ENCODE data around the gene ANO4. TPM values are rescaled to one million over a fixed set of nuclear protein-coding genes. Genes with fewer than 3 reads are reported as not detected.
A peak's percentile ranks its signal among the peaks of the same experiment; 100 is the strongest.

Gene ANO4
- total and polyA plus RNA-seq, 2 of the 8 experiments (the other 6 are each of a cell fraction or from before 2014, with no cell fraction given): 1.1 to 3.4 TPM

GRCh38 chr12:100987552-100988521, 193.3 kb downstream of the ANO4 start:
- peak overlapping the region; percentile 41 for H4K5ac ChIP-seq (ENCODE audit: insufficient read length, low read depth, low read length)
- no peak overlapping the region for H3K14ac ChIP-seq (ENCODE audit: insufficient read length)
- H3K4ac ChIP-seq (replicated peaks; ENCODE audit: insufficient read length, low read depth, low read length): no peak overlapping the region
- no peaks in the 10 kb centered on the region for H3K27me3 ChIP-seq (replicated peaks in 1 of 4; ENCODE audit: control insufficient read depth in 3 of 4, extremely low read depth in 1 of 4, insufficient read depth in 3 of 4, low read length in 3 of 4)
- H3K27ac ChIP-seq (ENCODE audit: low read depth, low read length): peak overlapping the region; percentile 57; the same call in 1 of the 2 replicates
- peaks cover 5 to 14% (median 12%) of the 10 kb centered on the region in 4 experiments; a peak in 6 of 7 replicates for H3K4me1 ChIP-seq (replicated peaks in 1 of 4; ENCODE audit: control insufficient read depth in 3 of 4, insufficient read depth in 4 of 4, low read length in 3 of 4)
- peak overlapping the region; percentile 28 for H2BK120ac ChIP-seq (replicated peaks; ENCODE audit: low read depth, low read length)
- POLR2A ChIA-PET (ENCODE audit: partially characterized antibody): interaction anchor here (1.0 kb wide), 1 partner anchor 33 kb away, joined by 4 read pairs; no protein-coding TSS in a partner anchor
- no peaks in the 10 kb centered on the region; a peak in 1 of 4 replicates for H3K9me3 ChIP-seq (ENCODE audit: insufficient read depth in 2 of 2, low read depth in 1 of 2, low read length in 1 of 2)
- H3K36me3 ChIP-seq (ENCODE audit: control insufficient read depth in 2 of 4, insufficient read depth in 4 of 4, low read length in 3 of 4): no peaks in the 10 kb centered on the region
- H2BK5ac ChIP-seq (ENCODE audit: low read depth, low read length): peak overlapping the region; percentile 26
- peak overlapping the region; percentile 89 for H2BK12ac ChIP-seq (ENCODE audit: low read depth, low read length)
- H3K23me2 ChIP-seq (ENCODE audit: low read depth, low read length): peaks cover 5% of the 10 kb centered on the region
- CTCF ChIA-PET (ENCODE audit: partially characterized antibody): interaction anchor here (0.6 to 2.3 kb wide), 6 partner anchors 10 to 161 kb away, joined by 3 to 9 read pairs (median 6); no protein-coding TSS in a partner anchor
- peak; percentile 87 for FAIRE-seq
- peak overlapping the region; percentile 2 for H2AK5ac ChIP-seq (ENCODE audit: low read depth, low read length)
- 0 out of 2 replicates have a peak overlapping the region, but pooled peaks have one; percentile 46 for H2AFZ ChIP-seq (ENCODE audit: low read length)
- DNase-seq (ENCODE audit: low read depth in 1 of 2, low spot score in 2 of 2): peak in 1 of 2 experiments; percentile 55
- H3K9ac ChIP-seq (replicated peaks in 1 of 4; ENCODE audit: extremely low read depth in 1 of 4, low read depth in 3 of 4, low read length in 3 of 4): peak overlapping the region in 1 of 4 experiments; percentile 29; a peak in 1 of 7 replicates
- peak overlapping the region; percentile 22 for H4K91ac ChIP-seq (replicated peaks; ENCODE audit: insufficient read length, low read length)
- H3K4me3 ChIP-seq (ENCODE audit: extremely low read depth in 1 of 4, insufficient read depth in 2 of 4, low read depth in 3 of 4, low read length in 4 of 4): peak overlapping the region in 2 of 4 experiments; percentile 5 to 34; a peak in 3 of 8 replicates
- no peak overlapping the region for H2BK15ac ChIP-seq (ENCODE audit: low read length)
- no peaks in the 10 kb centered on the region for H3K79me1 ChIP-seq (ENCODE audit: low read depth, low read length)
- H4K20me1 ChIP-seq (replicated peaks in 1 of 2; ENCODE audit: control insufficient read depth in 1 of 2, insufficient read depth in 2 of 2, low read length in 2 of 2): no peaks in the 10 kb centered on the region
- H3K79me2 ChIP-seq (ENCODE audit: control insufficient read depth in 1 of 2, insufficient read depth in 2 of 2, low read length in 2 of 2): no peaks in the 10 kb centered on the region
- H4K8ac ChIP-seq (ENCODE audit: extremely low read depth, insufficient read depth, low read length): no peak overlapping the region
- peak overlapping the region; percentile 49 to 55 for H3K4me2 ChIP-seq (ENCODE audit: insufficient read depth in 1 of 2, low read depth in 2 of 2, low read length in 2 of 2)
- H2BK20ac ChIP-seq (ENCODE audit: low read length): peak overlapping the region; percentile 91
- H3K56ac ChIP-seq (replicated peaks; ENCODE audit: insufficient read length, low read depth, low read length): no peak overlapping the region
- no peak overlapping the region for H3K23ac ChIP-seq (ENCODE audit: insufficient read length)
- 44% methylated on average over 5 of the region's 5 CpGs; no CpG with 5 or more reads in 1 of the 2 experiments for WGBS, 2 experiments (ENCODE audit: extremely low coverage in 1 of 2, insufficient coverage in 1 of 2, insufficient read length in 1 of 2, insufficient replicate concordance in 2 of 2, low coverage in 1 of 2, low lambda C conversion rate in 2 of 2, missing lambda C conversion rate in 1 of 2)
- peak overlapping the region; percentile 76 for H3K18ac ChIP-seq (ENCODE audit: extremely low read depth, low read length)
- TF ChIP-seq PHF8 (conservative IDR thresholded peaks at IDR 0.05; ENCODE audit: low read depth, low read length) (no peak), RAD21 (IDR thresholded peaks at IDR 0.05 in 1 of 2, conservative IDR thresholded peaks at IDR 0.05 in 1 of 2; ENCODE audit: low read depth in 2 of 2, low read length in 2 of 2) (peak; percentile 52 to 63), YY1 (IDR thresholded peaks at IDR 0.05; ENCODE audit: low read depth, low read length) (0 out of 2 replicates have a peak, but pooled peaks have one; percentile 41), SAP30 (IDR thresholded peaks at IDR 0.05; ENCODE audit: insufficient read depth, insufficient replicate concordance, low read length) (no peak), ZNF274 (IDR thresholded peaks at IDR 0.05; ENCODE audit: borderline replicate concordance, extremely low read depth, low read length) (no peak), SUZ12 (IDR thresholded peaks at IDR 0.05; ENCODE audit: low read length) (no peak)
- TF ChIP-seq, protein P1, sequence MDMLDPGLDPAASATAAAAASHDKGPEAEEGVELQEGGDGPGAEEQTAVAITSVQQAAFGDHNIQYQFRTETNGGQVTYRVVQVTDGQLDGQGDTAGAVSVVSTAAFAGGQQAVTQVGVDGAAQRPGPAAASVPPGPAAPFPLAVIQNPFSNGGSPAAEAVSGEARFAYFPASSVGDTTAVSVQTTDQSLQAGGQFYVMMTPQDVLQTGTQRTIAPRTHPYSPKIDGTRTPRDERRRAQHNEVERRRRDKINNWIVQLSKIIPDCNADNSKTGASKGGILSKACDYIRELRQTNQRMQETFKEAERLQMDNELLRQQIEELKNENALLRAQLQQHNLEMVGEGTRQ (IDR thresholded peaks at IDR 0.05; ENCODE audit: low read length): no peak
